Endothelial cell of umbilical vein (primary cell): ENCODE results near the gene TMEM87B.

ENCODE experiments used
- CTCF ChIP-seq, 2 donors: IDR thresholded peaks; 1 replicate in 1 of 2; 2 replicates in 1 of 2; pipeline ENCODE4 v1.5.1; 2011; ENCODE audit warnings: low read length in 2 of 2, mild to moderate bottlenecking in 2 of 2, moderate library complexity in 2 of 2, control low read depth in 1 of 2, inconsistent platforms in 1 of 2, low read depth in 1 of 2; ENCODE audit not compliant: insufficient read depth in 1 of 2; ENCODE audit errors: extremely low read depth in 1 of 2
- EZH2 ChIP-seq: IDR thresholded peaks from 2 replicates; pipeline ENCODE4 v1.6.1; 2012; ENCODE audit warnings: borderline replicate concordance, low read depth, mild to moderate bottlenecking, moderate library complexity, low read length, inconsistent platforms; ENCODE audit not compliant: severe bottlenecking
- POLR2AphosphoS5 ChIP-seq: IDR thresholded peaks from 2 replicates; pipeline ENCODE4 v1.6.1; 2012; ENCODE audit warnings: low read depth, mild to moderate bottlenecking, control low read depth, low read length, moderate library complexity; ENCODE audit not compliant: insufficient read depth

- no peak for TF ChIP-seq EZH2
- TF ChIP-seq POLR2AphosphoS5 = no peak
- no peak for TF ChIP-seq CTCF (IDR thresholded peaks at IDR 0.05; ENCODE audit: extremely low read depth in 1 of 2, insufficient read depth in 1 of 2, low read depth in 1 of 2, low read length in 2 of 2)
Measured at GRCh38 chr2:112159454-112159921, 104.4 kb downstream of the TMEM87B start.
